GM21360 (cell line): ENCODE results near the gene RHNO1.

ENCODE experiments used
- ATAC-seq: cut with Tn5 transposase; IDR thresholded peaks from one replicate; pipeline ENCODE4 v1.9.1; 2021; ENCODE audit warnings: mild to moderate bottlenecking, moderate library complexity; ENCODE audit not compliant: unreplicated experiment

The RHNO1 gene

GRCh38 chr12:2877047-2877952, at the start of gene RHNO1, which contains the start of gene FOXM1:
Gene RHNO1, plus strand, starts transcription at chr12:2877223. Its CDS starts 8,144 bp downstream, at chr12:2885367.
Gene FOXM1, minus strand, starts transcription at chr12:2877174. Its CDS starts 2,696 bp downstream, at chr12:2874478.
- peak; percentile 76 for ATAC-seq

- no peak for ATAC-seq
Measured at GRCh38 chr12:2829275-2829674, 47.7 kb upstream of the RHNO1 start.

GRCh38 chr12:2832550-2833127, 44.4 kb upstream of the RHNO1 start:
- no peak for ATAC-seq

GRCh38 chr12:2833327-2833726, 43.7 kb upstream of the RHNO1 start:
- no peak for ATAC-seq

- ATAC-seq, result no peak
Measured at GRCh38 chr12:2833810-2834209, 43.2 kb upstream of the RHNO1 start.

- no peak for ATAC-seq
Measured at GRCh38 chr12:2834581-2835491, 42.2 kb upstream of the RHNO1 start, which contains the start of gene NRIP2. Gene NRIP2, minus strand, starts transcription at chr12:2835035. Its CDS starts 52 bp downstream, at chr12:2834983.

- no peak for ATAC-seq
Measured at GRCh38 chr12:2835691-2836403, 41.2 kb upstream of the RHNO1 start.

GRCh38 chr12:2836574-2836973, 40.4 kb upstream of the RHNO1 start:
- no peak for ATAC-seq

GRCh38 chr12:2841056-2841650, 35.9 kb upstream of the RHNO1 start:
- ATAC-seq, result no peak

- ATAC-seq, result no peak
Measured at GRCh38 chr12:2842948-2843347, 34.1 kb upstream of the RHNO1 start.

GRCh38 chr12:2844786-2845185, 32.2 kb upstream of the RHNO1 start:
- ATAC-seq, result no peak

- no peak for ATAC-seq
Measured at GRCh38 chr12:2845280-2845679, 31.7 kb upstream of the RHNO1 start.

- no peak for ATAC-seq
Measured at GRCh38 chr12:2851931-2852330, 25.1 kb upstream of the RHNO1 start.

- no peak for ATAC-seq
Measured at GRCh38 chr12:2853626-2854025, 23.4 kb upstream of the RHNO1 start.

GRCh38 chr12:2854669-2855453, 22.2 kb upstream of the RHNO1 start:
- no peak for ATAC-seq

GRCh38 chr12:2855546-2855945, 21.5 kb upstream of the RHNO1 start:
- ATAC-seq, result no peak

GRCh38 chr12:2856051-2856450, 21.0 kb upstream of the RHNO1 start:
- no peak for ATAC-seq

GRCh38 chr12:2857021-2857431, 20.0 kb upstream of the RHNO1 start, which contains the start of gene TEX52:
Gene TEX52, minus strand, starts transcription at chr12:2857039. Its CDS starts 13 bp downstream, at chr12:2857026.
- no peak for ATAC-seq

- no peak for ATAC-seq
Measured at GRCh38 chr12:2857576-2857975, 19.4 kb upstream of the RHNO1 start.
